NCI-H345 (cell line): Measurements from ENCODE around the gene CAV2.

Source experiments
- DNase-seq: peaks from one replicate; lab custom pipeline; 2025; lab: John Stamatoyannopoulos, UW

CAV2 gene

GRCh38 chr7:116524609-116525297, 25.2 kb downstream of the CAV2 start, which contains the start of gene CAV1:
CAV1 (plus strand) TSS chr7:116525036; CDS start chr7:116525063, 27 bp downstream.
- peak; percentile 77 for DNase-seq

DNA sequence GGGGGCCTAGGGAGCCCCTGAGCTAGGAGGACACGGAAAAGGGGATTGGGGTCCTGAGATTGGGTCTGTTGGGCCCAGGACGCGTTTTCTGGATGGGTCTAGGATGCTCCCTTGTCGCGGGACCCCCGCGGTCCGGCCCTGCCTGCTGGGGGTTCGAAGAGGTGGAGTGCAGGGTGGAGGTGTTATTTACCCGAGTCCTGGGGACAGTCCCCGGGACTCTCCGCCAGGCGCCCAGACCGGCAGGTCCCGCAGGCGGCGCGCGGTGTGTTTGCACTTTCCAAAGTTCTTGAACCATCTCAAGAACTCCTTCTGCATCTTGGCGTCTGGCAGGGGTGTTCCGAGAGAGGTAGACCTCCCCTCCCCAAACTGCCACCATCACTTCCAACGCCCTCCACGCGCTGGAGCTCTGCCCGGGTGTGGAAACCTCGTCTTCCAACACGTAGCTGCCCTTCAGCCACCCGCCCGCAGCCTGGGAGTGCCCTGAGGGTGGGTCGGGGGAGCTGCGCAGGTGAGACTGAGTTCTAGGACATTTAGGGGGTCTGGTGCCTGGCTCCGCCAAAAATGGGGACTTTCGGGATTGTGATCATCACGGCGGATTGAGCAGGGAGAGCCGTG, 25.9 kb downstream of the CAV2 start:
- peak; percentile 26 for DNase-seq

DNA sequence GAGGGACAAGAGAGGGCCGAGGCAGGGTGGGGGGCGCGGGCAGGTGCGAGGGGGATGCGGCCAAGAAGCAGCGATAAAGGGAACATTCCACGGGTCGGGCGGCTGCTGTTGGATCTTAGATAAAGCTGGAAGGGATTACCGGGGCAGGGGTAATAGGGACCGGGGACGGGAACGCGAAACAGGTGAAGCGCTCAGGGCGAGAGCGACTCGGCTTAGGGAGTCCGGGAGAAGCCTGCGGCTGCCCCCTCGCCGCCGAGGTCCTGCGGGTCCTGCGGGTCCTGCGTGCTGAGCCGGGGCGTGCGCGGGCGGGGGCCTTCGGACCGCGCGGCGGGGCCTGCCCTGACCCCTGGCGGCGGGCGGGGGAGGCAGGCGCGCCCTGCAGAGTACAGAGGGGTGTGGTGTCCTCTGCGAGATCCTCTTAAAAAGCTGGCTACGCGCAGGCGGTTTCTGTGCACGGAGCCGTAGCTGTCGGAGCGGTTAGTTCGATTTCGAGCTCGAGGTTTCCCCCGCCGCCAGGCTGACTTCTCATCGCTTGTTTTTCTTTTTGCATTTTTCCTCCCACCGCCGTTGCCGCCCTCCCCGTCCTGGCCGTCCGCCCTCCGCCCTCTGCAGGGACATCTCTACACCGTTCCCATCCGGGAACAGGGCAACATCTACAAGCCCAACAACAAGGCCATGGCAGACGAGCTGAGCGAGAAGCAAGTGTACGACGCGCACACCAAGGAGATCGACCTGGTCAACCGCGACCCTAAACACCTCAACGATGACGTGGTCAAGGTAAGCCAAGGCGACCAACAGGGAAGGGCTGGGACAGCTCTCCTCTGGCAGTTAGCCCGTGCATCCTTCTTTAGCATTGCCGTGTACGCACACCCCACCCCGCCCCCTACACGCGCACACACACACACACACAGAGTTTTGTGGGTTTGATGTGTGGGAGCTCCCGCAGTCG, 26.6 kb downstream of the CAV2 start:
- DNase-seq, result peak; percentile 74

DNA sequence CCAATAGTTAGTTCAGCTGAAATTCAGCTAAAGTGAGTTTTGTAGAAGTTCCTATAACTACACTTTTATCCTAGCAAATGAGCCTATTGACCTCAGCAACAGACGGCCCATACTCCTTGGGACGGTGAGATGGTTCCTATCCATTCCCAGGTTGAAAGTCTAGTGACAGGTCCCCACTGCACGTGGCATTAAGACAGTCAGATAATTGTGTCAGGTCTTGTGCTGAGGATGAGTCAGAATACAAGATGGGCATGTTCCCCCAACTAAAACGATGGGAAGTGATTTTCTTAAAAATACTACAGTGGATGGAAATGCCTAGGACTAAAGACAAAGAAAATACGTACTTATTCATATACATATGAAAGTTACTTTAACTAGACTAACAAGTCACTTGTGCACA, 27.4 kb downstream of the CAV2 start:
- DNase-seq, result no peak

- no peak for DNase-seq
Measured at GRCh38 chr7:116527521-116527920, 28.0 kb downstream of the CAV2 start.

- no peak for DNase-seq
Measured at GRCh38 chr7:116528008-116528789, 28.7 kb downstream of the CAV2 start.

GRCh38 chr7:116529250-116529649, 29.7 kb downstream of the CAV2 start:
- no peak for DNase-seq

DNA sequence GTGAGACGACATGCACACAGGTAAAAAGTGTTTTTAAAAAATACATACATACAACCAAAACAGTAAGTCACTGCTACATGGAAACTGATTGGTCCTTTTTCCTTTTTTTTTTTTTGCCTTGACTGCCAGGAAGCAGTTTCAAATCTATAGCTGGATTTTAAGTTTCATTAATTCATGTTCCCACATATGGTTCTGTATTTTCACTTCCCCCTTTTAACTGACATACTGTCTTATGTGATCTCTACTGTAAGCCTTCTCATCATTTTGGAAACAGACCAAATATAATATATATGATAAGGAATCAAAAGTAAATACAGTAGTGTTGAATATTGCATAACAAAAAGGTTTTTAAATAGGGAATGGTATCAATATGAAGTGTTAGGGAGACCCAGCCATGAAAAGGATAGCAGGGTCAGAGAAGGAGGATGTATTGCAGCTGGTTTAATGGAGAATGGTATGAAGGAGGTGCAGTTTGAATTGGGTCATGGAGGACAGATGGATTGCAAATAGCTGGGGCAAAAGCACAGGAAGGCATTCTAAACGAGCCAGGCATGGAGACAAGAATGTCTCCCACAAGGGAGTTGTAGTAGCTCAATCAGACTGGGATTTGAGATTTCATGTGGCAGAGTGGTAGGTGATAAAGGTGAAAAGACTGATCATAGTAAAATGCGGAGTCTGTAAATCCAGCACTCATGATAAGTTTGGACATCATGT, 30.7 kb downstream of the CAV2 start:
- DNase-seq, result no peak

- no peak for DNase-seq
Measured at GRCh38 chr7:116532102-116532688, 32.7 kb downstream of the CAV2 start.

- no peak for DNase-seq
Measured at GRCh38 chr7:116534790-116535189, 35.3 kb downstream of the CAV2 start.

- no peak for DNase-seq
Measured at GRCh38 chr7:116535416-116535815, 35.9 kb downstream of the CAV2 start.

DNA sequence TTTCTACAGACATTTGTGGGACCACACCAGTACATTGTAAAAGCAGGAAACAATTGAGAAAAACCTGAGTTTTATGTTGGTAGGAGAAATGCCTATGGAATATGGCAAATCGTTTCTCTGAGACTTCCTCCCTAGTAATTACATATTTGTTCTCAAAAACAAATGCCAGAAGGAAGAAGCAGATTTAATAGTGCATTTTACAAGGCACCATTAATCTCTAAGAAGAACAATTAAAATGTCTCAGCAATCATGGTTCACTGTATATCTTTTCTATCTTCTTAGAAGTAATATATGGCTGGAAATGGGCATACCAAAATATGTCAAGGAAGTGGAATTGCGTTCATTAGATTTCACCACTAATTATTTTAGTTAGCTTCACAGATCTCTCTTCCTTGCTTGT, 38.6 kb downstream of the CAV2 start:
- no peak for DNase-seq

DNA sequence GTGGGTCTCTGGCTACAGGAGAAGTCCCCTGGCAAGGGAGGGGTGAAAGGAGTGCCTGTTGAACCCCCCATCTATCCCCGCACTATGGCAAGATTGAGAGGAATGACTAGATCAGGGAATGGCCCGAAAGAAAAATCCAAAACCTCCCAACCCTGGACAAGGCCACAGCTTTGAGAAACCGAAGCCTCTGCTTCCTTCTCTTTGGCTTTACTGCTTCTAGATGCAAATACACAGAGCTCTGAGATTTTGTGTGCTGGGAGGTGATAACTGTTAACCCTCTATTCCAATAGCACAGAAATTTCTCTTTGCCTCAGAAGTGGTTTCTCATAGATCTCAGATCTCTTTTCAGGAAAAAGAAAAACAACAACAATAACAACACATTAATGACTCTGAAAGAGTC, 40.3 kb downstream of the CAV2 start:
- DNase-seq, result no peak

- DNase-seq, result no peak
Measured at GRCh38 chr7:116540743-116541142, 41.2 kb downstream of the CAV2 start.

DNA sequence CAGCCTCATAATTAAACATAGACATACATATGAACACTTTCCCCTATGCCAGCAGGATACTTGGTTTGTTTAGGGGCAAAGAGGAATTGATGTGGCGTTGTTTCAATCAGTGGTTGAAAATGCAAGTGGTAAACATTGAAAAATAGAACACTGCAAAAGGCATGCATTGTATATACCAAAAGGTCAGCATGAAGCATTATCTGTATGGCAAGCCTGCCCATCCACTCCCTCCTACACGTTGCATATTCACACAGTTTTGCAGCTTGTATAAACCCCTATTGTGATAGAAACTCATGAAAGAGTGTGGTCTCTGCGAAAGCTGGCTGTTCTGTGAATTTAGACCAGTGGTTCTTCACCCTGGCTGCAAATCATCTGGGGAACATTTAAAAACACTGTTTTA, 42.4 kb downstream of the CAV2 start:
- DNase-seq, result no peak

- DNase-seq, result no peak
Measured at GRCh38 chr7:116542618-116543017, 43.1 kb downstream of the CAV2 start.

GRCh38 chr7:116543664-116544063, 44.1 kb downstream of the CAV2 start:
- DNase-seq, result no peak

- no peak for DNase-seq
Measured at GRCh38 chr7:116544487-116544886, 44.9 kb downstream of the CAV2 start.

DNA sequence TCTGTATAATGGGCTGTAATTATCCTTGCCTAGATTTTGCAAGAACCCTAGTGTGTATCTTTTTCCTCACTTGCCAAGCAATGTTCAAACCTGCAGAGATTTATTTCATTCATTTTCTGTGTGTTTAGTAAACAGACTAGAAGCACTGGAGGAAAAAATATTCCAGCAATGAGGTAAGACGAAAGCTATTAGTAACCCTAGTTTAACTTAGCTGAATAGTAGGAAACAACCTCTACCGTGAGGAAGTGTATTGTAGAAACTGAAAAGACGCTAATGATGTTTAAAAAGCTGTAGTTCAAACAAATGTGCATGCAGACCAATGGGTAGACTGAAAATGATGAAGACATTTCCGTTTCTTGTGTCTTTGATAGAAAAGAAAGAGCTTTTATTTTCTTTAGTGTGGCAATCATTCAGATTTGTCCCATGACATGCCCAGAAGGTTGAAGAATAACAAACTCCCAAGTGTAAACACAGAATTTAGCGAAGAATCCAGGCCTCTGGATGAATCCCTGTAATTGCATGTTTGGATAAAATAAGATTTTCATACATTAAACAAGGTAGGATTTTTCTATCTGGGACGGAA, 46.0 kb downstream of the CAV2 start:
- DNase-seq, result no peak

- DNase-seq, result no peak
Measured at GRCh38 chr7:116546054-116546453, 46.5 kb downstream of the CAV2 start.

DNA sequence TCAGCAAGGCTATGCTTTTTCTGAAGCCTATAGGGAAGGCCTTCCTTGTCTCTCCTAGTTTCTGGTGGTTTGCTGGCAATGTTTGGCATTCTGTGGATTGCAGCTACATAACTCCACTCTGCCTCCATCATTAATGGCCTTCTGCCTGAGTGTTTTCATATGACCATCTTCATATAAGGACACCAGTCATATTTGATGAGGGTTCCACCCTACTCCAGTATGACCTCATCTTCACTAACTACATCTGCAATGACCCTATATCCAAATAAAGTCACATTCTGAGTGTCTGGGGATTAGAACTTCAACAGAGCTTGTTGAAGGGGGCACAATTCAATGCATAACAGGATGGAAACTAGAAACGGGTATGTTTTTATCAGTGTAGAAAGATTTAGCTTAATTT, 47.4 kb downstream of the CAV2 start:
- no peak for DNase-seq
